K562 (cell line): ENCODE measurements around the gene HVCN1. TPM values are rescaled to one million over a fixed set of nuclear protein-coding genes. Genes with fewer than 3 reads are reported as not detected.

ENCODE experiments used
- ATAC-seq: fragments of 200-7000 bp; cut with Tn5 transposase; 3 replicates; pipeline ENCODE4 v1.9.1; 2020; ENCODE audit warnings: moderate library complexity
- BruUV-seq: library from RNA; stranded (reverse); fragments of 400-500 nt; replicated peaks from 2 replicates; lab custom pipeline; 2021; lab: Mats Ljungman, UMichigan
- CTCF ChIA-PET: fragments of 300-600 bp; formaldehyde crosslinking; extraction: SDS; loops from one replicate; lab custom pipeline; 2021; ENCODE audit warnings: low intra/inter-chr PET ratio; lab: Yijun Ruan, JAX
- POLR2A ChIA-PET: fragments of 300-600, 350-650 bp; sonication (Branson Sonifier 250); formaldehyde crosslinking; extraction: SDS; loops from one replicate; lab custom pipeline; 2021; ENCODE audit warnings: antibody characterized with exemption, inconsistent platforms; lab: Yijun Ruan, JAX
- DNase-seq, 4 experiments: peaks; one replicate each; pipeline versions ENCODE4 v3.0.0 to v3.0.0-alpha.2; 2011 to 2018; ENCODE audit warnings: low spot score in 3 of 4, mixed read lengths in 3 of 4; ENCODE audit errors: extremely low read depth in 1 of 4
- FAIRE-seq: peaks from 2 replicates; lab custom pipeline; 2011; peaks lifted over from hg19 to GRCh38; lab: Jason Lieb, UNC
- H2AFZ ChIP-seq: 2 replicates; pipeline ENCODE4 v1.6.0; 2011; ENCODE audit warnings: low read depth, low read length, control low read depth, inconsistent platforms
- H3K27ac ChIP-seq: fragments of 200-600 bp; 3 replicates; pipeline ENCODE4 v1.8.0; 2011; ENCODE audit warnings: low read depth, mild to moderate bottlenecking, control low read depth, inconsistent platforms, low read length, moderate library complexity, mixed read lengths; ENCODE audit errors: extremely low read depth
- H3K27me3 ChIP-seq, 2 experiments: fragments of 300-600 bp in 1 of 2; 2 replicates in 1 of 2; 3 replicates in 1 of 2; pipeline versions ENCODE4 v1.6.0 to v1.8.0; 2011; ENCODE audit warnings: inconsistent platforms in 2 of 2, low read length in 2 of 2, mild to moderate bottlenecking in 1 of 2, mixed read lengths in 1 of 2, moderate library complexity in 1 of 2; ENCODE audit not compliant: control insufficient read depth in 2 of 2, insufficient read depth in 2 of 2
- H3K36me3 ChIP-seq: fragments of 300-600 bp; 3 replicates; pipeline ENCODE4 v1.8.0; 2011; ENCODE audit warnings: mild to moderate bottlenecking, low read length, inconsistent platforms; ENCODE audit not compliant: control insufficient read depth, insufficient read depth
- H3K4me1 ChIP-seq, 2 experiments: fragments of 200-600 bp in 1 of 2; replicated peaks in 1 of 2; 2 replicates in 1 of 2; 3 replicates in 1 of 2; pipeline versions ENCODE4 v1.5.1 to v1.8.0; 2011; ENCODE audit warnings: inconsistent platforms in 2 of 2, low read length in 2 of 2, mild to moderate bottlenecking in 1 of 2, mixed read lengths in 1 of 2, moderate library complexity in 1 of 2; ENCODE audit not compliant: control insufficient read depth in 2 of 2, insufficient read depth in 2 of 2
- H3K4me2 ChIP-seq: 2 replicates; pipeline ENCODE4 v1.6.1; 2011; ENCODE audit warnings: low read length, control low read depth, inconsistent platforms, mixed read lengths; ENCODE audit not compliant: insufficient read depth
- H3K4me3 ChIP-seq: fragments of 200-600 bp; sonication (generic), shearing (Covaris generic); 2 replicates; pipeline ENCODE4 v1.5.1; 2016; ENCODE audit warnings: control low read depth, inconsistent platforms
- H3K79me2 ChIP-seq: fragments of 200-600 bp; 3 replicates; pipeline ENCODE4 v1.8.0; 2011; ENCODE audit warnings: low read length, inconsistent platforms; ENCODE audit not compliant: control insufficient read depth, insufficient read depth
- H3K9ac ChIP-seq, 2 experiments: 2 replicates each; pipeline versions ENCODE4 v1.6.0 to v1.6.1; 2011; ENCODE audit warnings: low read depth in 2 of 2, low read length in 2 of 2, control low read depth in 1 of 2, inconsistent platforms in 1 of 2, mild to moderate bottlenecking in 1 of 2, mixed read lengths in 1 of 2; ENCODE audit not compliant: insufficient read depth in 1 of 2
- H3K9me1 ChIP-seq: one replicate; pipeline ENCODE4 v1.6.0; 2011; ENCODE audit warnings: inconsistent platforms, mild to moderate bottlenecking, low read length, moderate library complexity; ENCODE audit not compliant: control insufficient read depth, insufficient read depth
- H3K9me3 ChIP-seq: replicated peaks from 2 replicates; pipeline ENCODE4 v1.5.1; 2011; ENCODE audit warnings: low read depth, low read length, inconsistent platforms; ENCODE audit not compliant: control insufficient read depth, insufficient read depth
- H4K20me1 ChIP-seq: replicated peaks from 2 replicates; pipeline ENCODE4 v1.6.1; 2011; ENCODE audit warnings: low read length, inconsistent platforms, mixed read lengths; ENCODE audit not compliant: control insufficient read depth, insufficient read depth
- BHLHE40 ChIP-seq: IDR thresholded peaks from 2 replicates; pipeline ENCODE4 v1.6.1; 2011; ENCODE audit warnings: low read length, improper control_type of control experiment
- DPF2 ChIP-seq: fragments of 450-650 bp; IDR thresholded peaks from 2 replicates; pipeline ENCODE4 v1.6.1; 2016
- EP300 ChIP-seq: IDR thresholded peaks from 2 replicates; pipeline ENCODE4 v1.6.1; 2012; ENCODE audit warnings: low read length, improper control_type of control experiment
- HDAC2 ChIP-seq: fragments of 450-650 bp; IDR thresholded peaks from 2 replicates; pipeline ENCODE4 v1.6.1; 2016; ENCODE audit warnings: mild to moderate bottlenecking
- IRF2 ChIP-seq: sonication (generic); formaldehyde crosslinking; IDR thresholded peaks from 2 replicates; pipeline ENCODE4 v1.8.1; 2022; ENCODE audit warnings: mild to moderate bottlenecking, missing genetic modification reagents
- KDM1A ChIP-seq, 2 experiments: fragments of 450-650 bp; IDR thresholded peaks; 2 replicates each; pipeline ENCODE4 v1.6.1; 2016; ENCODE audit warnings: mild to moderate bottlenecking in 2 of 2
- NCOA4 ChIP-seq: fragments of 450-650 bp; IDR thresholded peaks from 2 replicates; pipeline ENCODE4 v1.6.1; 2018; ENCODE audit warnings: mild to moderate bottlenecking; ENCODE audit not compliant: partially characterized antibody
- NFIC ChIP-seq: fragments of 450-650 bp; IDR thresholded peaks from 2 replicates; pipeline ENCODE4 v1.6.1; 2017; ENCODE audit warnings: mild to moderate bottlenecking, inconsistent platforms
- PKNOX1 ChIP-seq: fragments of 450-650 bp; IDR thresholded peaks from 2 replicates; pipeline ENCODE4 v1.6.1; 2016
- PRPF4 ChIP-seq: fragments of 200-400 bp; formaldehyde crosslinking; IDR thresholded peaks from one replicate; pipeline ENCODE4 v1.6.1; 2017; ENCODE audit warnings: low read length, low read depth, mild to moderate bottlenecking; ENCODE audit not compliant: insufficient read depth, poor library complexity, severe bottlenecking
- SAFB ChIP-seq: fragments of 200-400 bp; formaldehyde crosslinking; IDR thresholded peaks from 2 replicates; pipeline ENCODE4 v1.6.1; 2017; ENCODE audit warnings: low read depth, low read length, borderline replicate concordance
- TFE3 ChIP-seq: fragments of 450-650 bp; formaldehyde crosslinking; IDR thresholded peaks from 2 replicates; pipeline ENCODE4 v1.4.0; 2020; ENCODE audit warnings: mild to moderate bottlenecking, mixed read lengths
- ZBTB17 ChIP-seq: fragments of 450-650 bp; formaldehyde crosslinking; IDR thresholded peaks from 2 replicates; pipeline ENCODE4 v1.4.0; 2020; ENCODE audit warnings: mild to moderate bottlenecking
- ZNF143 ChIP-seq: sonication (generic); formaldehyde crosslinking; IDR thresholded peaks from 2 replicates; pipeline ENCODE4 v1.9.0; 2022; ENCODE audit warnings: mild to moderate bottlenecking, missing genetic modification reagents
- ZNF274 ChIP-seq: IDR thresholded peaks from 2 replicates; pipeline ENCODE4 v1.6.1; 2011; ENCODE audit warnings: low read depth, mild to moderate bottlenecking, low read length, moderate library complexity, borderline replicate concordance
- ZNF507 ChIP-seq: conservative IDR thresholded peaks from 2 replicates; pipeline ENCODE4 v1.6.1; 2017; ENCODE audit warnings: missing genetic modification characterization, missing compliant biosample characterization
- ZNF583 ChIP-seq: fragments of 250-450 bp; sonication (Bioruptor Pico); IDR thresholded peaks from 2 replicates; pipeline ENCODE4 v1.4.0; 2020
- WGBS: fragments of 100-300 bp; shearing (Covaris generic); methylation state at CpG from one replicate; pipeline ENCODE4 v1.1.6; 2016; ENCODE audit warnings: low coverage, mixed read lengths; ENCODE audit not compliant: insufficient coverage; ENCODE audit errors: missing lambda C conversion rate; 5-methylcytosine and 5-hydroxymethylcytosine counted together
- in situ Hi-C: fragments of 300-500 bp; cut with MboI; formaldehyde crosslinking; loops from 4 replicates; pipeline ENCODE4 v1.15.0; 2018; ENCODE audit warnings: inconsistent platforms, mixed read lengths
- intact Hi-C: fragments of 100-400 bp; cut with micrococcal nuclease; formaldehyde crosslinking; loops from 2 replicates; pipeline ENCODE4 v1.14.2; 2022
- polyA plus RNA-seq, 8 experiments: library from polyadenylated mRNA; depleted of rRNA in 4 of 8; stranded (reverse) in 5 of 8; unstranded in 3 of 8; fragments of >200 nt; fragmentation: Nextera tagmentation in 2 of 8; fragmentation: Illumina TruSeq in 1 of 8; extraction: Ambion mirVana in 2 of 8; extraction: Trizol in 1 of 8; gene quantifications; 2 replicates each; pipeline versions ENCODE4 v1.2.1 to v1.2.3, GENCODE V29; 2011 to 2014; ENCODE audit warnings: inconsistent platforms in 1 of 8, missing spikeins in 1 of 8
- total RNA-seq, 7 experiments: library from RNA; depleted of rRNA in 6 of 7; stranded (reverse); fragments of >200 nt in 6 of 7; fragmentation: Illumina TruSeq in 2 of 7; extraction: Trizol in 2 of 7; gene quantifications; 2 replicates each; pipeline versions ENCODE4 v1.2.1 to v1.2.3, GENCODE V29; 2011 to 2021; ENCODE audit warnings: low replicate concordance in 1 of 7
- TF ChIP-seq, protein P1 (sequence below), 2 experiments: IDR thresholded peaks; 2 replicates each; pipeline ENCODE4 v1.6.1; 2012; ENCODE audit warnings: improper control_type of control experiment in 2 of 2, low read depth in 2 of 2, low read length in 2 of 2, borderline replicate concordance in 1 of 2

HVCN1 gene
- total and polyA plus RNA-seq, 9 of the 15 experiments (the other 6 are each of a cell fraction or from before 2014, with no cell fraction given): 0.21 to 1.4 (median 0.74) TPM

DNA sequence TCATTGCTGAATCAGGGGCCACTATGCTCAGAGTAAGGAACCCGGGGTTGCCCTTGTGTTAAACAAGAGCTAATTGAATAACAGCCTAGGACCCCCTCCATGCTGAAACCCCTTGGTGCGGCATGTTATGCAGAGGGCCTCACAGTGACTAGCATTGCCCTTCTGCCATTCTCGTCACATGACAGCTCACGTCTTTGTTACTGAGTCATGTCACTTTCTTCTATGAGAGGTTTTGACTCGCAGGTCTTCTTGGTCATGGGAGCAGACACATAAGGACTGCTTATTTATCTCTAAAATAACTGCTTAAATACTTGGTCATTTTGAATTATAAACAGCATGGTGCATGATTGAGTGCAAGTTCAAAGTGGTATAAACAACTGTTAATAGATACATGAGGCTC, 50.1 kb downstream of the HVCN1 start:
- Histone ChIP-seq H3K27me3 (peaks cover 0 to 14% of the 10 kb centered on the region in 2 experiments; a peak in 1 of 5 replicates), H3K4me2 (no peak overlapping the region), H3K4me3 (no peak overlapping the region), H3K79me2 (no peaks in the 10 kb centered on the region), H2AFZ (no peak overlapping the region; the same call in 1 of the 2 replicates), H3K9me1 (peaks cover 3% of the 10 kb centered on the region), H4K20me1 (no peaks in the 10 kb centered on the region), H3K9me3 (no peaks in the 10 kb centered on the region), H3K9ac (no peak overlapping the region), H3K27ac (no peak overlapping the region), H3K36me3 (no peaks in the 10 kb centered on the region), H3K4me1 (peaks cover 8 to 33% of the 10 kb centered on the region in 2 experiments)
- in situ Hi-C loops (no loop called here), intact Hi-C loops (no loop called here)
- no TSS peak for BruUV-seq
- POLR2A ChIA-PET: no interaction called here
- 36% methylated on average over 5 of the region's 5 CpGs for WGBS
- no peak for DNase-seq
- ATAC-seq: no peak
- CTCF ChIA-PET: no interaction called here
- no peak for FAIRE-seq
- TF ChIP-seq SAFB: no peak
- TF ChIP-seq ZNF507 (tag): no peak
- TF ChIP-seq, protein P1, sequence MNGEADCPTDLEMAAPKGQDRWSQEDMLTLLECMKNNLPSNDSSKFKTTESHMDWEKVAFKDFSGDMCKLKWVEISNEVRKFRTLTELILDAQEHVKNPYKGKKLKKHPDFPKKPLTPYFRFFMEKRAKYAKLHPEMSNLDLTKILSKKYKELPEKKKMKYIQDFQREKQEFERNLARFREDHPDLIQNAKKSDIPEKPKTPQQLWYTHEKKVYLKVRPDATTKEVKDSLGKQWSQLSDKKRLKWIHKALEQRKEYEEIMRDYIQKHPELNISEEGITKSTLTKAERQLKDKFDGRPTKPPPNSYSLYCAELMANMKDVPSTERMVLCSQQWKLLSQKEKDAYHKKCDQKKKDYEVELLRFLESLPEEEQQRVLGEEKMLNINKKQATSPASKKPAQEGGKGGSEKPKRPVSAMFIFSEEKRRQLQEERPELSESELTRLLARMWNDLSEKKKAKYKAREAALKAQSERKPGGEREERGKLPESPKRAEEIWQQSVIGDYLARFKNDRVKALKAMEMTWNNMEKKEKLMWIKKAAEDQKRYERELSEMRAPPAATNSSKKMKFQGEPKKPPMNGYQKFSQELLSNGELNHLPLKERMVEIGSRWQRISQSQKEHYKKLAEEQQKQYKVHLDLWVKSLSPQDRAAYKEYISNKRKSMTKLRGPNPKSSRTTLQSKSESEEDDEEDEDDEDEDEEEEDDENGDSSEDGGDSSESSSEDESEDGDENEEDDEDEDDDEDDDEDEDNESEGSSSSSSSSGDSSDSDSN (IDR thresholded peaks at IDR 0.05; ENCODE audit: borderline replicate concordance in 1 of 2, low read depth in 2 of 2, low read length in 2 of 2): no peak
- TF ChIP-seq ZBTB17: 0 out of 2 replicates have a peak, but pooled peaks have one; percentile 41
- TF ChIP-seq PRPF4: no peak
- no peak for TF ChIP-seq PKNOX1
- no peak for TF ChIP-seq BHLHE40
- no peak for TF ChIP-seq EP300
- no peak for TF ChIP-seq DPF2
- peak; percentile 45 for TF ChIP-seq TFE3
- TF ChIP-seq NFIC: no peak
- TF ChIP-seq ZNF583 (CRISPR knock-in tag): no peak
- no peak for TF ChIP-seq KDM1A (IDR thresholded peaks at IDR 0.05)
- no peak for TF ChIP-seq ZNF274
- TF ChIP-seq ZNF143 (CRISPR knock-in tag): no peak
- TF ChIP-seq NCOA4: no peak
- no peak for TF ChIP-seq IRF2 (CRISPR knock-in tag)
- no peak for TF ChIP-seq HDAC2
